ENCODE results near the gene METTL13. TPM values are rescaled to one million over a fixed set of nuclear protein-coding genes. Genes with fewer than 3 reads are reported as not detected.

METTL13 gene
- total and polyA plus RNA-seq, 9 of the 15 experiments (the other 6 are each of a cell fraction or from before 2014, with no cell fraction given): 18.9 to 78.9 (median 54.9) TPM

DNA sequence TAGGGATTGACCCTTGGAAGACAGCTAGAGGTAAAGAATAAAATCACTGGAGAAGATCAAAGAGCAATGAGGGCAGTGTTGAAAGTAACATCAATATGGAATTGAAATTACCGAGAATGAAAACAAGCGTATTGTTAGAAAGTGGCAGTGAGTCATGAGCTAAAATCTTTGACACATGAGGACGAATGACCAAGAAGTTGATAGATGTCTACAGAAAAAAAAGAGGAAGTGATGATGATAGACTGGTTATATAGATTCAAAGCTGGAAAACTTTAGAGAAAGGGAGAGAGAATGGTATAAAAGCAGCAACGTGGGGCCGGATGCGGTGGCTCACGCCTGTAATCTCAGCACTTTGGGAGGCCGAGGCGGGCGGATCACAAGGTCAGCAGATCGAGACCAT, 47.3 kb downstream of the METTL13 start:
- H3K9me1 ChIP-seq (ENCODE audit: control insufficient read depth, insufficient read depth, low read length): no peaks in the 10 kb centered on the region
- H3K4me2 ChIP-seq (ENCODE audit: insufficient read depth, low read length): no peak overlapping the region
- intact Hi-C loops (cut with micrococcal nuclease): no loop called here
- H4K20me1 ChIP-seq (replicated peaks; ENCODE audit: control insufficient read depth, insufficient read depth, low read length): no peaks in the 10 kb centered on the region
- H3K9ac ChIP-seq (ENCODE audit: insufficient read depth in 1 of 2, low read depth in 2 of 2, low read length in 2 of 2): no peak overlapping the region
- FAIRE-seq: no peak
- in situ Hi-C loops (cut with MboI): no loop called here
- no peaks in the 10 kb centered on the region for H3K9me3 ChIP-seq (replicated peaks; ENCODE audit: control insufficient read depth, insufficient read depth, low read depth, low read length)
- no peak for DNase-seq (ENCODE audit: extremely low read depth in 1 of 4, low spot score in 3 of 4)
- no peaks in the 10 kb centered on the region for H3K4me1 ChIP-seq (replicated peaks in 1 of 2; ENCODE audit: control insufficient read depth in 2 of 2, insufficient read depth in 2 of 2, low read length in 2 of 2)
- WGBS (ENCODE audit: insufficient coverage, low coverage, missing lambda C conversion rate): 10% methylated on average over 11 of the region's 11 CpGs
- no peaks in the 10 kb centered on the region for H3K79me2 ChIP-seq (ENCODE audit: control insufficient read depth, insufficient read depth, low read length)
- H3K27ac ChIP-seq (ENCODE audit: extremely low read depth, low read depth, low read length): no peak overlapping the region
- BruUV-seq (replicated peaks): no TSS peak
- no peak overlapping the region for H3K4me3 ChIP-seq
- no peaks in the 10 kb centered on the region for H3K36me3 ChIP-seq (ENCODE audit: control insufficient read depth, insufficient read depth, low read length)
- no peak overlapping the region for H2AFZ ChIP-seq (ENCODE audit: low read depth, low read length)
- no peak for ATAC-seq
- POLR2A ChIA-PET: interaction anchor here (0.6 kb wide), 1 partner anchor 1881 kb away, joined by 3 read pairs; no protein-coding TSS in a partner anchor
- H3K27me3 ChIP-seq (ENCODE audit: control insufficient read depth in 2 of 2, insufficient read depth in 2 of 2, low read length in 2 of 2): peaks cover 0 to 4% of the 10 kb centered on the region in 2 experiments; a peak in 2 of 5 replicates
- CTCF ChIA-PET (ENCODE audit: low intra/inter-chr PET ratio): no interaction called here
- TF ChIP-seq ZBTB40 (IDR thresholded peaks at IDR 0.05) (peak; percentile 68; the same call in 1 of the 2 replicates), ZBTB40 (CRISPR knock-in tag; IDR thresholded peaks at IDR 0.05) (no peak), RAD51 (IDR thresholded peaks at IDR 0.05; ENCODE audit: borderline replicate concordance, low read depth) (no peak), JUND (IDR thresholded peaks at IDR 0.05; ENCODE audit: borderline replicate concordance, low read depth, low read length) (peak; percentile 6; the same call in 1 of the 2 replicates), JUND (tag; IDR thresholded peaks at IDR 0.05; ENCODE audit: borderline replicate concordance, low read depth, low read length) (peak; percentile 15; the same call in 1 of the 3 replicates), CGGBP1 (CRISPR knock-in tag; IDR thresholded peaks at IDR 0.05) (no peak), MEIS2 (IDR thresholded peaks at IDR 0.05; ENCODE audit: partially characterized antibody) (peak; percentile 86), EGR1 (conservative IDR thresholded peaks at IDR 0.05) (no peak), MCM5 (IDR thresholded peaks at IDR 0.05; ENCODE audit: low read depth) (no peak), ZSCAN32 (CRISPR knock-in tag; IDR thresholded peaks at IDR 0.05) (no peak), THAP12 (CRISPR knock-in tag; IDR thresholded peaks at IDR 0.05) (no peak), CBX1 (IDR thresholded peaks at IDR 0.05; ENCODE audit: low read depth) (no peak)
